DND-41 (cell line): ENCODE data around the gene TJP3.

Source experiments
- CTCF ChIP-seq: IDR thresholded peaks from 2 replicates; pipeline ENCODE4 v1.5.1; 2012; ENCODE audit warnings: borderline replicate concordance, low read length, moderate library complexity, mild to moderate bottlenecking; ENCODE audit not compliant: poor library complexity, severe bottlenecking; ENCODE audit errors: extremely low read depth
- EZH2 ChIP-seq: IDR thresholded peaks from 3 replicates; pipeline ENCODE4 v1.6.1; 2012; ENCODE audit warnings: borderline replicate concordance, low read depth, mild to moderate bottlenecking, moderate library complexity, low read length, inconsistent platforms; ENCODE audit not compliant: severe bottlenecking

- TF ChIP-seq EZH2 (no peak), CTCF (no peak)
Observed at GRCh38 chr19:3765121-3765520, 56.9 kb downstream of the TJP3 start.
